Raji (cell line): ENCODE data around the gene CRYBA4.

ENCODE experiments used
- POLR2A ChIP-seq: IDR thresholded peaks from 2 replicates; pipeline ENCODE4 v1.6.1; 2011; ENCODE audit warnings: low read depth, low read length, control low read depth; ENCODE audit not compliant: insufficient read depth

CRYBA4 gene

GRCh38 chr22:26589367-26589844, 32.4 kb upstream of the CRYBA4 start:
- TF ChIP-seq POLR2A, result no peak

GRCh38 chr22:26589845-26590736, 31.7 kb upstream of the CRYBA4 start, which contains the start of gene TPST2:
Gene TPST2 (minus strand): TSS chr22:26590132. CDS start chr22:26541630, 48,502 bp downstream.
- peak; percentile 64; the same call in 1 of the 2 replicates for TF ChIP-seq POLR2A

- no peak for TF ChIP-seq POLR2A
These were observed 29.3 kb upstream of the CRYBA4 start for GRCh38 chr22:26592421-26592891.

- TF ChIP-seq POLR2A, result no peak
These were observed 28.0 kb upstream of the CRYBA4 start for GRCh38 chr22:26593763-26594162.

GRCh38 chr22:26597026-26597425, 24.7 kb upstream of the CRYBA4 start:
- no peak for TF ChIP-seq POLR2A

- TF ChIP-seq POLR2A, result no peak
These were observed 24.3 kb upstream of the CRYBA4 start for GRCh38 chr22:26597480-26597879.

- TF ChIP-seq POLR2A, result no peak
These were observed 22.3 kb upstream of the CRYBA4 start for GRCh38 chr22:26599505-26599904.

- TF ChIP-seq POLR2A, result no peak
These were observed 20.0 kb upstream of the CRYBA4 start for GRCh38 chr22:26601726-26602125.

GRCh38 chr22:26602127-26602526, 19.6 kb upstream of the CRYBA4 start:
- no peak for TF ChIP-seq POLR2A

- TF ChIP-seq POLR2A, result no peak
These were observed 17.4 kb upstream of the CRYBA4 start for GRCh38 chr22:26604368-26604767.

- TF ChIP-seq POLR2A, result no peak
These were observed 15.2 kb upstream of the CRYBA4 start for GRCh38 chr22:26606611-26607010.

- no peak for TF ChIP-seq POLR2A
These were observed 13.6 kb upstream of the CRYBA4 start for GRCh38 chr22:26608129-26608528.

- TF ChIP-seq POLR2A, result no peak
These were observed 12.5 kb upstream of the CRYBA4 start for GRCh38 chr22:26609287-26609686.

- no peak for TF ChIP-seq POLR2A
These were observed 11.4 kb upstream of the CRYBA4 start for GRCh38 chr22:26610072-26610958.

GRCh38 chr22:26610996-26611395, 10.8 kb upstream of the CRYBA4 start:
- no peak for TF ChIP-seq POLR2A
